HG03575 (cell line): ENCODE data around the gene FBXL14.
"Not testable (repeated sequence)": the region's sequence is repeated elsewhere in the genome, so short reads cannot be mapped to it uniquely, and the experiment has no call there.

Experiments
- ATAC-seq: cut with Tn5 transposase; IDR thresholded peaks from one replicate; pipeline ENCODE4 v1.9.1; 2021; ENCODE audit not compliant: unreplicated experiment, insufficient number of reproducible peaks, low FRiP score; ENCODE audit errors: extremely low read depth

Gene FBXL14

GRCh38 chr12:1622406-1622805 lies 28.0 kb upstream of the FBXL14 start:
- ATAC-seq, result no peak

DNA sequence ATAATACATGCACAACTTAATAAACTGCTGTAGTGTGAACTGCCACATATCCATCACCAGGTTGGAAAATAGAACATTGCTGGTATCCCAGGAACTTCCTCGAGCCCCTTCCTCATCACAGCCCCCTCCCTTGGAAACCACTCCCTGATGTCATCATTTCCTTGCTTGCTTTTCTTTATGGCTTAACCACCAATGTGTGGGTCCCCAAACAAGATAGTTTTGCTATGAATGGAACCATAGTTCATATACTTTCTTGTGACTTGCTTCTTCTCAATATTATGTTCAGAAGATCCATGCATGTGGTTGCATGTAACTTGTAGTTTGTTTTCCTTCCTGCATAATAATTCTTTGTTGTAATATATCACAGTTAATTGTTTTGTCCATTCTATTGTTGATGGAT lies 25.7 kb upstream of the FBXL14 start:
- ATAC-seq, result no peak

DNA sequence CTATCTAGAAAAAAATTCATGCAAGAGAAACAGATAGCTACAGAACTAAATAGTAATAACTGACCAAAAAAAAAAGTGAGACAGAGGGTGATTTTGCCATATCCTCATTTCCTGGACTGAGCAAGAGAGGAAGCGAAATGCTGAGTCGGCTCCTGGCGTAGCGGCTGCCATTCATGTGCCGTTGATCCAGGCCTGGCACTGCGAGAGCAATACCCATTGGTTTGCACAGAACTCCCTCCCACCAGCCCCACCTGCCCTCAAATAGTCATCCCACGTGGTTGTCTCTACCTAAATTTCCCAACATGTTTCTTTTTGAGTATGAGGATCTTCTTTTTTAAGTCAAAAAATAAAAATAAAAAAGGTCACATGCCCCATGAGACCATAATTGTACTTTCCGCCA lies 25.2 kb upstream of the FBXL14 start:
- no peak for ATAC-seq

- ATAC-seq, result no peak
Observed at GRCh38 chr12:1619159-1619558, 24.8 kb upstream of the FBXL14 start.

DNA sequence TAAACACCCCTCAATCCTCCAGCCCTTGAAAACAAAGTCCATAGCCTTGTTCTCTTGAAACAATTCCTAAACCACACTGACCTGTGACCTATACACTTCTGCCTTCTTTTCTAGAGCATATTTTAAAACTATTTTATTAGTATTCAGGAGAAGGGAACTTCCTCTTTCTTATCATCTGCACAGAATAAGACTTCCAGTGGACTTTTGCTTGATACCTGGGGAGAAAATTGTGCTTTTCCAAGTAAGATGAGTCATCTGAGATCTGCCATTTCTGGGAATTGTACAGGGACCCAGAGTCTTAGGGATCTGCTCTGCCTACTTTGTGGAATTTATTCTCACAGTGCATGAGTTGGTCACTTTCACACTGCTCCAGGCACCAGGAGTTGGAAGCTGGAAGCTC lies 24.1 kb upstream of the FBXL14 start:
- no peak for ATAC-seq

GRCh38 chr12:1616233-1617066 lies 22.1 kb upstream of the FBXL14 start:
- no peak for ATAC-seq

- no peak for ATAC-seq
Observed at GRCh38 chr12:1614360-1614759, 20.0 kb upstream of the FBXL14 start.

- no peak for ATAC-seq
Observed at GRCh38 chr12:1613860-1614259, 19.5 kb upstream of the FBXL14 start.

DNA sequence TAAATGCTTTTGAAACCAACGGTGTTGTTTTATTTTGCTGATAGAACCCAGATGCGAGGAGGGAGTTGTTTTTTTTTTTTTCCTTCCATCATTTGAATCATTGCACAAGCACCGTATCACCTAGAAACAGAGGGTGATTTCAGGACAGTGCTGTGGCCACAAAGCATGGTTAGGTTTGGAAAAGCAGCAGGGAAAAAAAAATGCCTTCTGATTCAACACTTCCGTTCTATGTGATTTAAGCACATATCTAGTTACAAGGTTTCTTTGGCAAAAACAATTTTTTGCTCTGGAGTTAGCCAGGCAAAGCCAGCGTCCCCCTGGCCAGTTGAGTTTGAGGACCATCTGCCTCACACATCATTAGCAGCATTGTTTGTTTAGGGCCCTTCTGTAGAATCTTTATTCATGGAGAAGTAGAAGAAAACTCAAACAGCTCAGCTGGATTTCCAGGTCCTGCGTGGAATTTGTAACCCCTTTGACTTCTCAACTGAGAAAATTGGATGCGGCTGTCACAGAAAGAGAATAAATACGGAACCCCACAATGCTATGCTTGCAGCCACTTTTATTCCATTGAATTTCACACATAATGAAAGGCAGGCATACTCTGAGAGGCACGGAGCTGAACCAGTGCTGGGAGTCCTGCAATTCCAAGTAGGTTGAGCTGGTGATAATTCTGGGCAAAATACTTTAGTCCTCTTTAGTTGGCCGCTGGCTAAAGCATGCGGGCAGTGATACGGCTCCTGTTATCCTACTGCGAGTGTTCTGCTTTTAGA lies 17.6 kb upstream of the FBXL14 start:
- no peak for ATAC-seq

DNA sequence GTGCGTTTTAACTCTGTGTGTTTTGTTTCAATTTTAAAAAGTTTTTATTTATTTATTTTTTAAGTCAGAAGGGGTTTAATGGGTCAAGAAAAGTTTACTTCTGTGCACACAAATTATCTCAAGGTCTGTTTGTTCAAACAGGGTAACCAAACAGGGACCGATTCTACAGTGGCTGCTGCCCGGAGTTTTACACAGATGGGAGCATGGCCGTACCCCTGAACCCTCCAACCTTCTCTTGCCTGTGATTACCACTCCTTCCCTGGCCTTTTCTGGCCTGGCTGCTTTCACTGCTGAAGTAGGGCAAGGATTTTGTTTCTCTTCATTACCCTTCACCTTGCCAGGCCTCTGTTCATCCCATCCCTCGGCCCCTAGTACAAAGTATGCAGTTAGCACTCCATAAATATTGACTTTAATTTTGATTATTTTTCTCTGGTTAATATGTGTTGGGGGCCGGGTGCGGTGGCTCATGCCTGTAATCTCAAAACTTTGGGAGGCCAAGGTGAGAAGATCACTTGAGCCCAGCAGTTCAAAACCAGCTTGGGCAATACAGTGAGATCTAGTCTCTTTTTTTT lies 15.8 kb upstream of the FBXL14 start:
- ATAC-seq, result no peak

GRCh38 chr12:1608713-1609119 lies 14.3 kb upstream of the FBXL14 start:
- ATAC-seq, result no peak

- ATAC-seq, result no peak
Observed at GRCh38 chr12:1607940-1608712, 13.7 kb upstream of the FBXL14 start.

DNA sequence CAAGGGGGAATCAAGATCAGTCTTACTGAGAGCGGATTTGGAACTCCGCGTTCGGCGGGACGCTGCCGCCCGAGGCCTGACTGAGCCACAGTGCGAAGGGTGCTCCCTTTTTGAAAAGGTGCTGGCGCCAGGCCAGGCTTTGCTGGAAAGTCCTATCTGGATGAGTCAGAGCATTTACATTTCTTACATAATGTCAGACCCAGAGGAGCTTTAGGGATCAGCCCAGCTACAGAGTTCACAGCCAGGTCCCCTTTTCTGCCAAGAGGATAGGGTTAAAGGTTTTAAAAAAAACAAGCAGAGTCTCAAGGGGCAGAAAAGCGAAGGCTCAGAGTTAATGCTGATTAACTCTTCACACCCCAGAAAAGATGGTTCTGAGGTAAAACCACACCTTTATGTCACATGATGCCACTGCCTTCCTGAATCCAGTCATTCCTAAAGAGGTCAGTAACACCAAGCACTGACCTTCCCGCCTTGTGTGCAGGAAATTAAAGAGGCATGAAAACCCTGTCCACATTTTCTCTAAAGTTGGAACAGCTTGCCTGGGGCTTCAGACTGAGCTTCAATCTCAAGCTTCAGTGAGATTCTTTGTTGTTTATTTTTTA lies 11.7 kb upstream of the FBXL14 start:
- no peak for ATAC-seq

DNA sequence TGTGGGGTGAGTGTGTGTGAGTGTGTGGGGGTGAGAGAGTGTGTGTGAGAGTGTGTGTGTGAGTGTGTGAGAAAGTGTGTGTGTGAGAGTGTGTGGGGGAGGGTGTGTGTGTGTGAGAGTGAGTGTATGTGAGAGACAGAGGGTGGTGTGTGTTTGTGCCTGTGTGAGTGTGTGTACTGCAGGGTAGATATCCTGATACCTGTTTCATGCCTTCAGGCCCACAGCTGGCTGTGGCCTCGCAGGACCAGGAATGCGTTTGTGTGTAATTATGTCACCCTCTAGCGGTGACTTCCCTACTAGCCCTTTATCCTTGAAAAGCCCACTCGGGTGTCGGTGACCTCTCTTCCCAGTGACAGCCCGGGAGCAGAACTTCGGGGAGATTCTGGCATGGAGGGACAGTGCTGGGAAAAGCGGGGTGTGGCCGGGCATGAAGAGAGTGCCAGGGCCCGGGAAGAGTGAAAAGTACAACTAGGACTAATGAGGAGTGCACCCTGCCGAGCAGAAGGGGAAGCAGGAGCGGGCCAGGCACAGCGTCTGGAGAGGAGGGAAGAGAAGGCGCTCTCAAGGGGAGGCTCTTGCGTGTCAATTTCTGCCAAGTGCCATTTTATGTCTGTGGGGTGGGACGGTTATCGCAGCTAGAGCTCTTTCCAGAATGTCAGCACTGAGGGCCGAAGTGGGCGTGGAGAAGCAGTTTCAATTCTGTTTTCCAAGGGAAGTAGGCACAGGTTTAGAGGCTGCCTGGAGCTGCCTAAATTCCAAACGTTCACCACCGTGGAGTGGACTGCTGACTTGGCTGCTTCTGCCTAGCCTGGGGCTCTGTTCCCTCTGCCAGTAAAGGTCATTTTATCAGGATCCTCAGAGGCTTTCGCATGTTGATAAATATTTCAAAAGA lies 11.0 kb upstream of the FBXL14 start:
- no peak for ATAC-seq

DNA sequence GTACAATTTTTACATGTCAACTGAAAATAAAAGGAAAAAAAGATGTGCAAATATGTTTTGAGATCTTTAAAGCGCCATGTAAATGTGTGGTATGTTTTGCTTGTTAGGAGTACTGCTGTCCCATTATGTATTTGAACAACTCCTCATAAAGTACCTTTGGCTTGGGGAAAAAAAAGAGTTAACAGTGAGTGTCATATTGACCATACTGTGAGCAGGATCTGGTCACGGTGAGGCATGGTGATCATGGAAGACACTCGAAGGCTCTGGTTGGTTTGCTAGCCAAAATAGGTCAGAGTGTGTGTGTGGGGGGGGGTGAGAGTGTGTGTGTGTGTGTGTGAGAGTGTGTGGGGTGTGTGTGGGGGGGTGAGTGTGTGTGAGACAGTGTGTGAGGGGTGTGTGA lies 10.1 kb upstream of the FBXL14 start:
- no peak for ATAC-seq

GRCh38 chr12:1603269-1603993 lies 9.1 kb upstream of the FBXL14 start:
- no peak for ATAC-seq

DNA sequence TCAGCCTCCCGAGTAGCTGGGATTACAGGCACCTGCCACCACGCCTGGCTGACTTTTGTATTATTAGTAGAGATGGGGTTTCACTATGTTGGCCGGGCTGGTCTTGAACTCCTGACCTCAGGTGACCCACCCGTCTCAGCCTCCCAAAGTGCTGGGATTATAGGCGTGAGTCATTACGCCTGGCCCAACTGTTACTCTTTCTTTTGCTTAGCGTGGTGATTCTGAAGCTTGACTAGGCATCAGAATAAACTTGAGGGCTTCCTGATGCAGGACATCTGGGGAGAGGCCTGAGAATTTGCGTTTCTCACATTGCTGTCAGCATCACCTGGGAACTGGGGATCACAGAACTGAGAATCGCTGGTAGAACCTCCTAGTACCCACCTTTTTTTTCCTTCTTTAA lies 8.3 kb upstream of the FBXL14 start:
- ATAC-seq, result not testable (repeated sequence)
